Mesenchymal stem cell (in vitro differentiated cells and primary cell): ENCODE data around the gene SEMA3C.

ENCODE experiments used
- DNase-seq: peaks from one replicate; pipeline ENCODE4 v3.0.0-alpha.2; 2013
- H2AFZ ChIP-seq: one replicate; pipeline ENCODE4 v1.6.1; 2013; ENCODE audit warnings: low read depth, mild to moderate bottlenecking, control low read depth, inconsistent platforms, low read length, moderate library complexity
- H2AK5ac ChIP-seq: 2 replicates; pipeline ENCODE4 v1.6.1; 2013; ENCODE audit warnings: low read length, moderate library complexity, mild to moderate bottlenecking, inconsistent platforms; ENCODE audit not compliant: severe bottlenecking
- H2BK120ac ChIP-seq: one replicate; pipeline ENCODE4 v1.6.1; 2013; ENCODE audit warnings: low read depth, mild to moderate bottlenecking, inconsistent platforms, low read length, moderate library complexity
- H2BK12ac ChIP-seq, 2 experiments: one replicate each; pipeline ENCODE4 v1.6.1; 2013; ENCODE audit warnings: inconsistent platforms in 2 of 2, low read length in 2 of 2, mild to moderate bottlenecking in 2 of 2, moderate library complexity in 2 of 2, control low read depth in 1 of 2
- H2BK15ac ChIP-seq: one replicate; pipeline ENCODE4 v1.6.1; 2013; ENCODE audit warnings: mild to moderate bottlenecking, low read depth, inconsistent platforms; ENCODE audit not compliant: poor library complexity, severe bottlenecking
- H2BK5ac ChIP-seq: 2 replicates; pipeline ENCODE4 v1.6.1; 2013; ENCODE audit warnings: low read depth, mild to moderate bottlenecking, low read length, control low read depth, inconsistent platforms; ENCODE audit not compliant: poor library complexity, severe bottlenecking
- H3K14ac ChIP-seq, 2 experiments: one replicate each; pipeline ENCODE4 v1.6.1; 2013; ENCODE audit warnings: inconsistent platforms in 2 of 2, low read length in 2 of 2, control low read depth in 1 of 2, mild to moderate bottlenecking in 1 of 2, moderate library complexity in 1 of 2
- H3K18ac ChIP-seq, 2 experiments: one replicate each; pipeline ENCODE4 v1.6.1; 2013; ENCODE audit warnings: inconsistent platforms in 2 of 2, low read length in 2 of 2, control low read depth in 1 of 2, low read depth in 1 of 2, mild to moderate bottlenecking in 1 of 2
- H3K23ac ChIP-seq, 2 experiments: one replicate each; pipeline ENCODE4 v1.6.1; 2013; ENCODE audit warnings: inconsistent platforms in 2 of 2, low read length in 2 of 2, mild to moderate bottlenecking in 2 of 2, moderate library complexity in 2 of 2, control low read depth in 1 of 2
- H3K27ac ChIP-seq: 2 replicates; pipeline ENCODE4 v1.5.1; 2013; ENCODE audit warnings: mild to moderate bottlenecking, moderate library complexity, low read length, control low read depth, inconsistent platforms; ENCODE audit not compliant: poor library complexity, severe bottlenecking
- H3K27me3 ChIP-seq, 2 experiments: 2 replicates each; pipeline versions ENCODE4 v1.6.1 to v1.7.0; 2013; ENCODE audit warnings: low read length in 2 of 2, mild to moderate bottlenecking in 2 of 2, moderate library complexity in 2 of 2, control low read depth in 1 of 2, inconsistent platforms in 1 of 2; ENCODE audit not compliant: control insufficient read depth in 1 of 2, insufficient read depth in 1 of 2
- H3K36me3 ChIP-seq, 2 experiments: 2 replicates each; pipeline versions ENCODE4 v1.6.1 to v1.7.0; 2013; ENCODE audit warnings: low read length in 2 of 2, control low read depth in 1 of 2, inconsistent platforms in 1 of 2, low read depth in 1 of 2, mild to moderate bottlenecking in 1 of 2; ENCODE audit not compliant: insufficient read depth in 2 of 2, control insufficient read depth in 1 of 2
- H3K4ac ChIP-seq, 2 experiments: one replicate each; pipeline ENCODE4 v1.6.1; 2013; ENCODE audit warnings: inconsistent platforms in 2 of 2, low read length in 2 of 2, mild to moderate bottlenecking in 2 of 2, moderate library complexity in 2 of 2, control low read depth in 1 of 2, low read depth in 1 of 2
- H3K4me1 ChIP-seq: 2 replicates; pipeline ENCODE4 v1.6.1; 2013; ENCODE audit warnings: low read depth, low read length, control low read depth; ENCODE audit not compliant: control insufficient read depth, insufficient read depth
- H3K4me2 ChIP-seq: 2 replicates; pipeline ENCODE4 v1.6.1; 2013; ENCODE audit warnings: low read length, mild to moderate bottlenecking, inconsistent platforms; ENCODE audit not compliant: poor library complexity, severe bottlenecking
- H3K4me3 ChIP-seq, 2 experiments: 2 replicates each; pipeline versions ENCODE4 v1.5.1 to v1.7.0; 2013; ENCODE audit warnings: low read length in 2 of 2, mild to moderate bottlenecking in 2 of 2, control low read depth in 1 of 2, low read depth in 1 of 2; ENCODE audit not compliant: insufficient read depth in 1 of 2
- H3K79me1 ChIP-seq: replicated peaks from 2 replicates; pipeline ENCODE4 v1.6.1; 2013; ENCODE audit warnings: mild to moderate bottlenecking, control low read depth, low read length, inconsistent platforms; ENCODE audit not compliant: poor library complexity, severe bottlenecking
- H3K9ac ChIP-seq: 2 replicates; pipeline ENCODE4 v1.7.0; 2013; ENCODE audit warnings: mild to moderate bottlenecking, low read length, moderate library complexity
- H3K9me3 ChIP-seq: 2 replicates; pipeline ENCODE4 v1.7.0; 2013; ENCODE audit warnings: mild to moderate bottlenecking, low read length; ENCODE audit not compliant: control insufficient read depth
- H4K8ac ChIP-seq: one replicate; pipeline ENCODE4 v1.6.1; 2013; ENCODE audit warnings: inconsistent platforms, mild to moderate bottlenecking, low read length, moderate library complexity
- H4K91ac ChIP-seq: one replicate; pipeline ENCODE4 v1.6.1; 2013; ENCODE audit warnings: mild to moderate bottlenecking, low read length, inconsistent platforms
- WGBS: methylation state at CpG from one replicate; pipeline ENCODE4 v1.1.7; 2013; ENCODE audit warnings: mixed read lengths; 5-methylcytosine and 5-hydroxymethylcytosine counted together

SEMA3C gene

DNA sequence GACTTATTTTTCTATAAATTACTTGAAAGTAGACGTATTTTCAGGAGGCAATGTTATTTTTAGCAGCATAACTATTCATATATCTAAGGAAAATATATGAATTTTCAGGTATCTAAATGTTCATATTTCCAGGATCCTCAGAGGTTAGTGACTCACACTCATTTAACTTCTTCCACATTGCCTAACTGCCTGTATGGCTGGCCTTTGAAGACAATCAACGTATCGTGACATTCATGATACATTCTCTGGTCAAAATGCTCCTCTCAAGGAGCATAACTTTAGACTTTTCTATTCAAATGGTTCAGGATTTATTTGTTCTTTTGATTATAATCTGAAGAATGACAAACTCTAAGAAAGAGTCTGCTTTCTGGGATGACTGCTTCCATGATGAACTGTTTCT lies 89.3 kb downstream of the SEMA3C start:
- Histone ChIP-seq H3K9me3 (no peaks in the 10 kb centered on the region), H2BK5ac (no peak overlapping the region), H4K8ac (no peak overlapping the region), H2BK15ac (no peak overlapping the region), H3K36me3 (peaks cover 0 to 54% of the 10 kb centered on the region in 2 experiments), H4K91ac (no peak overlapping the region), H3K4me1 (peaks cover 6% of the 10 kb centered on the region), H2BK120ac (no peak overlapping the region), H3K14ac (no peak overlapping the region), H3K27me3 (no peaks in the 10 kb centered on the region), H2BK12ac (no peak overlapping the region), H3K9ac (no peak overlapping the region), H3K18ac (no peak overlapping the region), H3K4me2 (no peak overlapping the region), H3K4ac (no peak overlapping the region), H2AFZ (no peak overlapping the region), H3K27ac (no peak overlapping the region), H2AK5ac (no peak overlapping the region), H3K4me3 (no peak overlapping the region), H3K79me1 (peaks cover 5% of the 10 kb centered on the region), H3K23ac (no peak overlapping the region)
- no peak for DNase-seq
- WGBS = 100% methylated on average over 2 of the region's 3 CpGs

DNA sequence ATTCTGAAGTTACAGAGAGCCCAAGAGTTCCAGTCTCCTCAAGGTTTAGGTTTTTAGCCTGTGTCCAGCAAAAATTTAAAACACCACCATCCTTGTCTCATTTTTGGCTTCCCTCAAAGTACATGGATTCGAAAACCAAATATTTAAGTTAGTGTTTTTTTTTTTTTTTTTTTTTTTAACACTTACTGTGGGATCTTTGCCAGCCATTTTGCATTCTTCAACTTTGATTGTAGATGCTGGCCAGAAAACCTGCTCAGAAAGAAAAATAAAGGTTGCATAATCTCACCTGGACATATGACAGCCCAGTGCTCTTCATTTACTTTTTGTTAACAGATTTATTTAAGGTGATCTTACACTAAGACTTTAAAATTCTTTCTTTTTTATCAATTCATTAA lies 91.6 kb downstream of the SEMA3C start:
- no peak overlapping the region for H3K4me2 ChIP-seq
- peaks cover 2% of the 10 kb centered on the region for H3K4me1 ChIP-seq
- no peak overlapping the region for H2BK12ac ChIP-seq
- no peak overlapping the region for H3K14ac ChIP-seq
- H3K23ac ChIP-seq = no peak overlapping the region
- peak overlapping the region; percentile 69 for H3K27ac ChIP-seq
- DNase-seq = no peak
- no peaks in the 10 kb centered on the region for H3K27me3 ChIP-seq
- no peak overlapping the region for H2BK15ac ChIP-seq
- H2AFZ ChIP-seq = no peak overlapping the region
- no peaks in the 10 kb centered on the region for H3K9me3 ChIP-seq
- H2BK120ac ChIP-seq = no peak overlapping the region
- H4K91ac ChIP-seq = no peak overlapping the region
- no peak overlapping the region for H4K8ac ChIP-seq
- WGBS = no CpG with 5 or more reads among the region's 1 CpG
- H3K9ac ChIP-seq = peak overlapping the region; percentile 7
- H3K4me3 ChIP-seq = no peak overlapping the region
- no peak overlapping the region for H2AK5ac ChIP-seq
- peaks cover 0 to 75% of the 10 kb centered on the region in 2 experiments for H3K36me3 ChIP-seq
- no peak overlapping the region for H3K4ac ChIP-seq
- H2BK5ac ChIP-seq = no peak overlapping the region
- H3K18ac ChIP-seq = no peak overlapping the region
- H3K79me1 ChIP-seq = peaks cover 5% of the 10 kb centered on the region

DNA sequence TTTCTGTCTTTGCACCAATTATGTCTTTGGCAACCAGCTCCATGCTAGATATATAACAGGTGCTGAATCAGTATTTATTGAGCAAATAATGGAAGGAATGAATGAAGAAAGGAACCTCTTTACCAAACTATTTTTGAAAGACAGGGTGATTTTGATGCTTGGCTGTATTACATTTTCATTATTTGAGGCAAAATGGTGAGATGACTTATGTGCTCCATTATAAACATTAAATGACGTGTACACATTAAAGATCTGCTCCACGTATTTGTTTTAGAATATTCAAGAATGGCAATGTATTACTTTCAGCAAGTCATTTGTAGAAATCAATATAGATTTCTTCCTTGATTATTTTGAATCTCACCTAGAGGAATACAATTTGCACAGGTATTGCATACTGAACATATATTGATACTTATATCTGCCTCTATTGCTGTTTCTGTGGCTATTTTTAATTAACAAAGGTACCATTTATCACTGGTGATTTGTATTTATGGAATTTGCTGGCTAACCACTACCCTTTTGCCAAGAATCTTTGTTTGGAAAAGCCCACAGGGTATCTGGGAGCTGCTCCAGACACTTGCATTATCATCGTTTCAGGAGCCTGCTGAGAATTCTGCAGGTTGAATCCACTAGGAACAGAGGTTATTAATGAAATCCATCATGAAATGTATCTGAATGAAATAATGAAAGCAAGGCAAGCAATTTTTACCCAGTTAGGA lies 92.2 kb downstream of the SEMA3C start:
- no peak overlapping the region for H3K23ac ChIP-seq
- H3K4ac ChIP-seq = no peak overlapping the region
- H3K36me3 ChIP-seq = peaks cover 0 to 80% of the 10 kb centered on the region in 2 experiments
- no peak overlapping the region for H3K18ac ChIP-seq
- no peaks in the 10 kb centered on the region for H3K27me3 ChIP-seq
- no peak overlapping the region for H4K91ac ChIP-seq
- no peak for DNase-seq
- H2BK15ac ChIP-seq = no peak overlapping the region
- H2BK12ac ChIP-seq = no peak overlapping the region
- H3K9ac ChIP-seq = peak overlapping the region; percentile 7
- no peaks in the 10 kb centered on the region for H3K9me3 ChIP-seq
- no peak overlapping the region for H3K4me3 ChIP-seq
- H3K27ac ChIP-seq = peak overlapping the region; percentile 69
- H2AK5ac ChIP-seq = no peak overlapping the region
- WGBS = 70% methylated on average over 1 of the region's 3 CpGs
- peaks cover 2% of the 10 kb centered on the region for H3K4me1 ChIP-seq
- H2AFZ ChIP-seq = no peak overlapping the region
- H2BK5ac ChIP-seq = no peak overlapping the region
- H3K79me1 ChIP-seq = peaks cover 5% of the 10 kb centered on the region
- H2BK120ac ChIP-seq = no peak overlapping the region
- no peak overlapping the region for H3K4me2 ChIP-seq
- no peak overlapping the region for H4K8ac ChIP-seq
- no peak overlapping the region for H3K14ac ChIP-seq

DNA sequence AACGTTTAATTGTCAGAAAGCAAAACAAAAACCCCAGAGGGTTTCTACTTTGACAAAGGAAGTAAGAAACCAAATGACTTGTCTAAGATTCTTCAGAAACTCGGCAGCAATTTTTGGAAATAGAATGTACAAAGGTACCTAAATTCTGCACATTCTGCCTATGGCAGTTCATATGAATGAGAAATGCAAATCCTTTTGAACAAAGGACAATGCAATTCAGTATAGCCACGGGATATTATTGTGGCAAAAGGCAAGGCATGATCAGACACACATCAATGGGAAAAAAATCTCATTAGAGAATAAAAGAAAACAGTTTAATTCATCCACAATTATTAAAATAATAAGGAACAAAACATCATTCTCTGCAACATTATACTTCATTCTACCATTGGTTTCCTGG lies 93.4 kb downstream of the SEMA3C start:
- Histone ChIP-seq H2AFZ (no peak overlapping the region), H3K4me1 (peaks cover under 1% of the 10 kb centered on the region), H3K14ac (no peak overlapping the region), H2AK5ac (no peak overlapping the region), H3K4me3 (no peak overlapping the region), H2BK120ac (no peak overlapping the region), H4K91ac (no peak overlapping the region), H2BK12ac (no peak overlapping the region), H3K9ac (no peak overlapping the region), H3K23ac (no peak overlapping the region), H2BK15ac (no peak overlapping the region), H4K8ac (no peak overlapping the region), H3K4me2 (no peak overlapping the region), H3K36me3 (peaks cover 0 to 87% of the 10 kb centered on the region in 2 experiments), H3K18ac (no peak overlapping the region), H2BK5ac (no peak overlapping the region), H3K4ac (no peak overlapping the region), H3K27me3 (no peaks in the 10 kb centered on the region), H3K9me3 (no peaks in the 10 kb centered on the region), H3K79me1 (peaks cover 4% of the 10 kb centered on the region), H3K27ac (no peak overlapping the region)
- no peak for DNase-seq
- 90% methylated on average over 2 of the region's 3 CpGs for WGBS
